DND-41 (cell line): ENCODE measurements around the gene OPHN1.
"Not testable (repeated sequence)": the region's sequence is repeated elsewhere in the genome, so short reads cannot be mapped to it uniquely, and the experiment has no call there.

Source experiments
- ATAC-seq: fragments of 200-7000 bp; cut with Tn5 transposase; 3 replicates; pipeline ENCODE4 v1.9.1; 2021; ENCODE audit warnings: low read depth; ENCODE audit not compliant: insufficient read depth
- DNase-seq: peaks from one replicate; pipeline ENCODE4 v3.0.0-alpha.2; 2020
- H2AFZ ChIP-seq: 2 replicates; pipeline ENCODE4 v1.6.0; 2012; ENCODE audit warnings: low read depth, low read length
- H3K27ac ChIP-seq: 2 replicates; pipeline ENCODE4 v1.5.1; 2012; ENCODE audit warnings: low read length, inconsistent platforms
- H3K27me3 ChIP-seq: fragments of 200-600 bp; sonication (generic); 2 replicates; pipeline ENCODE4 v1.6.0; 2012; ENCODE audit warnings: low read length, mild to moderate bottlenecking, inconsistent platforms; ENCODE audit not compliant: insufficient read depth, poor library complexity
- H3K36me3 ChIP-seq: 2 replicates; pipeline ENCODE4 v1.5.1; 2012; ENCODE audit warnings: low read length, inconsistent platforms; ENCODE audit not compliant: insufficient read depth
- H3K4me1 ChIP-seq: 2 replicates; pipeline ENCODE4 v1.5.1; 2012; ENCODE audit warnings: mild to moderate bottlenecking, low read length; ENCODE audit not compliant: insufficient read depth
- H3K4me2 ChIP-seq: 2 replicates; pipeline ENCODE4 v1.6.0; 2012; ENCODE audit warnings: mild to moderate bottlenecking, moderate library complexity, low read length, inconsistent platforms; ENCODE audit not compliant: insufficient read depth
- H3K4me3 ChIP-seq, 2 experiments: fragments of 200-600 bp in 1 of 2; shearing (Covaris generic) in 1 of 2; 2 replicates each; pipeline ENCODE4 v1.5.1; 2012 to 2016; ENCODE audit warnings: inconsistent platforms in 2 of 2, low read length in 2 of 2, mild to moderate bottlenecking in 2 of 2, low read depth in 1 of 2, moderate library complexity in 1 of 2
- H3K79me2 ChIP-seq: 2 replicates; pipeline ENCODE4 v1.6.0; 2012; ENCODE audit warnings: low read length, inconsistent platforms; ENCODE audit not compliant: insufficient read depth
- H3K9ac ChIP-seq: 2 replicates; pipeline ENCODE4 v1.6.0; 2012; ENCODE audit warnings: low read depth, mild to moderate bottlenecking, inconsistent platforms, low read length, moderate library complexity
- H3K9me3 ChIP-seq: 2 replicates; pipeline ENCODE4 v1.5.1; 2012; ENCODE audit warnings: low read length, moderate library complexity, mild to moderate bottlenecking, inconsistent platforms; ENCODE audit not compliant: insufficient read depth, severe bottlenecking
- H4K20me1 ChIP-seq: 2 replicates; pipeline ENCODE4 v1.6.0; 2012; ENCODE audit warnings: low read length; ENCODE audit not compliant: insufficient read depth
- CTCF ChIP-seq: IDR thresholded peaks from 2 replicates; pipeline ENCODE4 v1.5.1; 2012; ENCODE audit warnings: borderline replicate concordance, low read length, moderate library complexity, mild to moderate bottlenecking; ENCODE audit not compliant: poor library complexity, severe bottlenecking; ENCODE audit errors: extremely low read depth
- EZH2 ChIP-seq: IDR thresholded peaks from 3 replicates; pipeline ENCODE4 v1.6.1; 2012; ENCODE audit warnings: borderline replicate concordance, low read depth, mild to moderate bottlenecking, moderate library complexity, low read length, inconsistent platforms; ENCODE audit not compliant: severe bottlenecking

OPHN1 gene

DNA sequence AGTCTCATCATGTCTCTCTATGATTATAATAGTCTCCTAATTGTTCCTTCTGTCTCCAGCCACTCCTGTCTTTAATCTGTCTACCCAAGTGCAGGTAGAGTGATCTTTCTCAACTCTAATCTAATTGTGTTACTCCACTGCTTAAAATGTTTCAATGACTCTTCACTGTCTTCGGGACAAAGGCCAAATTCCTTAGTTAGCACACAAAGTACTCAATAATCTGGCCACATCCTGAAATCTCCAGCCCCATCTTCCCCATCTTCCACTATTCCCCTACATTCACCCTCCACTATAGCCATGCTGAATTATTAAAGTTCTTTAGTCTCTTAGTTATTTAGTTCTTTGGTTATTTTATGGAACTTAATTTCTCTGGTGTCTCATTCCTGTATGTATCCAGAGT is 353.3 kb downstream of the OPHN1 start:
- H3K9ac ChIP-seq, result no peak overlapping the region
- no peak overlapping the region for H2AFZ ChIP-seq
- H3K27me3 ChIP-seq, result no peaks in the 10 kb centered on the region
- H3K9me3 ChIP-seq, result no peaks in the 10 kb centered on the region
- no peaks in the 10 kb centered on the region for H3K79me2 ChIP-seq
- no peaks in the 10 kb centered on the region for H3K36me3 ChIP-seq
- ATAC-seq (no peak), DNase-seq (no peak)
- H3K4me2 ChIP-seq, result no peak overlapping the region
- no peaks in the 10 kb centered on the region for H3K4me1 ChIP-seq
- H3K27ac ChIP-seq, result no peak overlapping the region
- no peaks in the 10 kb centered on the region for H4K20me1 ChIP-seq
- no peak overlapping the region for H3K4me3 ChIP-seq
- no peak for TF ChIP-seq CTCF
- TF ChIP-seq EZH2, result no peak

DNA sequence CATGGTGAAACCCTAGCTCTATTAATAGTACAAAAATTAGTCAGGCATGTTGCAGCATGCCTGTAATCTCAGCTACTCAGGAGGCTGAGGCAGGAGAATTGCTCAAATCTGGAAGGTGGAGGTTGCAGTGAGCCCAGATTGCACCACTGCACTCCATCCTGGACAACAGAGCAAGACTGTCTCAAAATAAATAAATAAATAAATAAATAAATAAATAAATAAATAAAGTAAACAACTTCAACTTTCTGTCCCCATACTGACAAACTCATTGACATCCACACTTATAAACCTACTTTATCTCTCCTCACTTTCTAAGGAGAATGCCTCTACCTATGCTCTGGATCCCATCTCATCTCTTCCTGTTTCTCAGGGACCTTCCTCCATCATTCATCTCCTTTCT is 354.5 kb downstream of the OPHN1 start:
- H3K27ac ChIP-seq, H3K9ac ChIP-seq, H3K9me3 ChIP-seq, H3K4me2 ChIP-seq, H2AFZ ChIP-seq, H3K4me3 ChIP-seq, H3K79me2 ChIP-seq, H3K4me1 ChIP-seq, ATAC-seq, H4K20me1 ChIP-seq, H3K27me3 ChIP-seq, H3K36me3 ChIP-seq, DNase-seq: not testable (repeated sequence)

GRCh38 chrX:68077378-68077777 is 355.9 kb downstream of the OPHN1 start:
- Histone ChIP-seq H3K27ac (no peak overlapping the region), H4K20me1 (no peaks in the 10 kb centered on the region), H2AFZ (no peak overlapping the region), H3K79me2 (no peaks in the 10 kb centered on the region), H3K4me3 (no peak overlapping the region), H3K36me3 (no peaks in the 10 kb centered on the region), H3K4me2 (no peak overlapping the region), H3K27me3 (no peaks in the 10 kb centered on the region), H3K9ac (no peak overlapping the region), H3K4me1 (no peaks in the 10 kb centered on the region), H3K9me3 (no peaks in the 10 kb centered on the region)
- TF ChIP-seq EZH2, result no peak
- TF ChIP-seq CTCF, result no peak
- no peak for ATAC-seq
- no peak for DNase-seq

- H3K4me1 ChIP-seq, result no peaks in the 10 kb centered on the region
- no peak overlapping the region for H3K4me3 ChIP-seq
- H4K20me1 ChIP-seq, result no peaks in the 10 kb centered on the region
- H3K27me3 ChIP-seq, result no peaks in the 10 kb centered on the region
- no peaks in the 10 kb centered on the region for H3K9me3 ChIP-seq
- H3K79me2 ChIP-seq, result no peaks in the 10 kb centered on the region
- no peak for ATAC-seq
- TF ChIP-seq CTCF, result no peak
- no peak for TF ChIP-seq EZH2
- H2AFZ ChIP-seq, result no peak overlapping the region
- H3K27ac ChIP-seq, result no peak overlapping the region
- H3K36me3 ChIP-seq, result no peaks in the 10 kb centered on the region
- no peak for DNase-seq
- no peak overlapping the region for H3K9ac ChIP-seq
- H3K4me2 ChIP-seq, result no peak overlapping the region
Measured at GRCh38 chrX:68072041-68072440, 361.3 kb downstream of the OPHN1 start.

GRCh38 chrX:68070119-68070518 is 363.2 kb downstream of the OPHN1 start:
- not testable (repeated sequence) for H3K27me3 ChIP-seq, ATAC-seq, H3K4me1 ChIP-seq, H4K20me1 ChIP-seq, H3K9me3 ChIP-seq, H2AFZ ChIP-seq, H3K27ac ChIP-seq, H3K9ac ChIP-seq, DNase-seq, H3K79me2 ChIP-seq, H3K4me3 ChIP-seq, H3K36me3 ChIP-seq, H3K4me2 ChIP-seq
